ENCODE measurements around the gene ENO2.

ENO2 gene

DNA sequence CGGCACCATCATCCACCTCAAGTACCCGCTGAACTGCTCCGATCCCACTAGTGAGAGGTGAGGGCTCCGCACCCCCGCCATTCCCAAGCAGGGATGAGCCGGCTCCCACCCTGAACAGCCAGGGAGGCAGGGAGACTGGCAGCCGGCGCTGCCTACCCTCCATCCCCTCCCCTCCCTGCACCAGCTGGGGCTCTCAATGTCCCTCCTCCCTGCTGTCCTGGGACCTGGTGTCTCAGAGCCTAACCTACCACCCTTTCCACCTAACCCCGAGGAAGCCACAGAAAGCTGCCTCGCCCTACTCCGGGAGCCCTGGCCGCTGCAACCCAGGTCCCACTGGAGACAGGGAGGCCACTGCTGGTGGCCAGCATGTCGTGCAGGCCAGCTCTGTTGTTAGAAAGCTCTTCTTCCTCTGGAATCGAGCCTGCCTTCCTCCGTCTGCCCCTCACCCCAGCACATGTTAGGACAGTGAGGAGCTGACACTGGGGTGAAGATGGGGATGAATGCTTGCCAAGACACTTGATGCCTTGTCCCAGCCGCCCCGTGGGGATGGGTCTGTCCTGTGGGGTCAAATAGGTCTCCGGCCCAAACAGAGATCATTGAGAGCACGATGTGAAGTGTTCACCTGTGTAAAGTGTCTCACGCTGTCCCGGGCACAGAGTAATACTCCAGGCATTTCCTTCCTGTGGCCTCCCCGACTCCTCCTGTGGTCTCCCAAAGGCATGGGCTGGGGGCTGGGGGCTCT lies 37.9 kb downstream of the ENO2 start:
- no peak for DNase-seq

DNA sequence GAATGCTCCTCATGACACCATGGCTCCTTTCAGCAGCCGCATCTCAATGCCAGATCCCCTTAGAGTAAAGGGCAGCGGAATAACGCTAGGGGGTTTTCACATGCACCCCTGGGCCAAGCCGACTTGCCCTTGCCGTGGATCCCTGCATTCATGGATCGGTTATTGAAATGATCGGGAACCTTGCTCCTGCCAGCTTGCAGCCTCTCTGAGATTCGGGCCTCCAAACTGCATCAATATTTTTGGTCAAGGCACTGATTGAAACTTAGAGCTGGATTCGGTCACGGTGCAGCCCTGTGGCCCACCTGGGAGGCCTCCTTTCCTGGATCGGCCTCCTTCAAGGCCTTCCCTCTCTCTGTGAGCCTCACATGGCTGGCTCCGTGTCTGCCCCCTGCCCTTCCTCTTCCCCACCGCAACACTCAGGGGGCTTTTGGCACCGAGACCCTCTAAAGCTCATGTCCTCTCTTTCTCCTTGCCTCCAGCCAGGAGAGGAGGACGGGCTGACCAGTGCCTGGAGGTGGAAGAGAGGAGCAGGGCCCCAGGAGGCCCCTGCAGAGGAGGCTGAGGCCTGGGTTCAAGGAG lies 38.6 kb downstream of the ENO2 start:
- no peak for DNase-seq

DNA sequence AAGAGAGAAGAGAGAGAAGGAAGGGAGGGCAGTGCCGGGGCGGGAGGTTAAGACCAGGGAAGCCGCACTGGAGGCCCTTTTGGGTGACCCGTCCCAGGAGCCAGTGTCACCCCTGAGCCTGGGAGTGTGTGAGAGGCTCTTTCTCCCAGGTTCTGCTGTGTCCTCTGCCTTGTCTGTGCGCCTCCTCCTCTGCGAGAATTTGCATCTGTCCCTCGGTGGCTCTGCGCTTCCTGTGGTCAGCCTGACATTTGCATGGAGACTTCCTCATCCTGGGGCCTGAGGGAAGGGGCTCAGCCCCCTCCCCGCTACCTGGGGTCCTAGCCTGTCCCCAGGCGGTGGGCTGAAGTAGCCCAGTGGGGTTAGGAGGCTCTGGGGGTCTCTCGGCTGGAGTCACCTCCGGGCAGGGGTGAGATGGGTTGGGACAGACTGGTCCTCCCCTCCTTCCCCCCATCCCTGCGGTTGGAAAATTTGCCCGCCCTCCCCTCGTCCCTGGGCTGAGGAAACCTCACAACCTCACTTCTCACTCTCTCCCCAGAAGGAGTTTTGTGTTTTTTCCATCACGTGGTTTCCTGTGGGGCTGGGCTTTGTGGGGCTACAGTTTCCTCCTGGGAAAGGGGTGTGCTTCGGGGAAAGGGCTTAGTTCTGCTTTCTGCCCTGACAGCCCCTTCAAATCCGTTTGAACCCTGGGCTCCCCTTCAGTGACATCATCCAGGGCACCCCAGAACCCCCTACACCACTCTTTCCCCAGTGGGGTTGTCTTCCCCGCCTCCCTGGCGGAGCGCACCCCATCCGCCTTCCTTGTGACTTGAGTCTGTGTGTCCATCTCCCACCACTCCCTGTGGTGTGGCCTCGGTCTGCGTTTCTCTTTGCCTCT lies 39.3 kb downstream of the ENO2 start:
- DNase-seq: no peak

GRCh38 chr12:6954316-6955107 lies 40.1 kb downstream of the ENO2 start:
- DNase-seq: no peak

- no peak for DNase-seq
Measured at GRCh38 chr12:6955108-6956020, 41.0 kb downstream of the ENO2 start.

GRCh38 chr12:6956021-6956727 lies 41.8 kb downstream of the ENO2 start:
- no peak for DNase-seq

GRCh38 chr12:6957151-6957701 lies 42.8 kb downstream of the ENO2 start:
- no peak for DNase-seq

GRCh38 chr12:6957741-6958608 lies 43.6 kb downstream of the ENO2 start:
- no peak for DNase-seq

DNA sequence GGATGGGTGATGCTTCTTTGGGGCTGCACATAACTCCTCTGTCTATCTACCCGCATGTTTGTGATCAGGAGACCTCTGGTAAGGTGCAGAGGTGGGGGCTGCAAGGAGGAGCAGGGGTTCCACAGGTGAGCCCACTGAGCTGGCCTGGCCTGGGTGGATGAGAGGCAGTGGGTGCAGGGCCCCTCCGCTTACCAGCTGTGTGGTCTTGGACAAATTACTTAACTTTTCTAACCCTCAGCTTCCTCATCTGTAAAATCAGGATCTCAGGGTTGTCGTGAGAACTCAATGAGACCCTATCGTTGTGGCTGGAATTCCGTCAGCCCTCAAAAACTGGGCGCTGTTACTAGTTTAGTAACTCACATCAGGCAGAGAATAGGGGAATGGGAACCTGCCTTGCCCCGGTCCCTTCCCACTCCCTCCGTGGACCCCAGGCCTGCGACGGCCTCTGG lies 44.3 kb downstream of the ENO2 start:
- no peak for DNase-seq

- DNase-seq: no peak
Measured at GRCh38 chr12:6959058-6959804, 44.9 kb downstream of the ENO2 start.

DNA sequence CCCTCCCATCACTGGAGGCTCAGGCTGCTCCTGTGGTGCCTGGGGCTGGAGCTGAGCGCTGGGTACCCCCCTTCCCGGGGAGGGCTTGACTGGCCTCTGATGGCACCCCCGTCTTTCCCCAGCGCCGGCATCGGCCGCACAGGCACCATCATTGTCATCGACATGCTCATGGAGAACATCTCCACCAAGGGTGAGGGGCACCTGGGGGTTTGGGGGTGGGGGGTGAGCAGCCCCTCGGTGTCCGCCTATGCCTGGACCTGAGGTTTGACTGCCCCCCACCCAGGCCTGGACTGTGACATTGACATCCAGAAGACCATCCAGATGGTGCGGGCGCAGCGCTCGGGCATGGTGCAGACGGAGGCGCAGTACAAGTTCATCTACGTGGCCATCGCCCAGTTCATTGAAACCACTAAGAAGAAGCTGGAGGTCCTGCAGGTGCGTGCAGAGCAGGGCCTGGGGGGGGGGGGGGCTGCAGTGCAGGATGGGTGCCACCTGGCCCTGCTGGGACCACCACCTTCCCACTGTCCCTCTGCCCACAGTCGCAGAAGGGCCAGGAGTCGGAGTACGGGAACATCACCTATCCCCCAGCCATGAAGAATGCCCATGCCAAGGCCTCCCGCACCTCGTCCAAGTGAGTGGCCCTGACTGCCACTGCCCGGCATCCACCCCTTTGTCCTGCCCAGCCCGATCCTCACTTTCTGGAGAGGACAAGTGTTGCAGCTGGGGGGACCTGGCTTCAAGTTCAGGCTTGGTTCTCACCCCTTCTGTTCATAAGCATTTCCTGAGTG lies 45.6 kb downstream of the ENO2 start:
- no peak for DNase-seq

DNA sequence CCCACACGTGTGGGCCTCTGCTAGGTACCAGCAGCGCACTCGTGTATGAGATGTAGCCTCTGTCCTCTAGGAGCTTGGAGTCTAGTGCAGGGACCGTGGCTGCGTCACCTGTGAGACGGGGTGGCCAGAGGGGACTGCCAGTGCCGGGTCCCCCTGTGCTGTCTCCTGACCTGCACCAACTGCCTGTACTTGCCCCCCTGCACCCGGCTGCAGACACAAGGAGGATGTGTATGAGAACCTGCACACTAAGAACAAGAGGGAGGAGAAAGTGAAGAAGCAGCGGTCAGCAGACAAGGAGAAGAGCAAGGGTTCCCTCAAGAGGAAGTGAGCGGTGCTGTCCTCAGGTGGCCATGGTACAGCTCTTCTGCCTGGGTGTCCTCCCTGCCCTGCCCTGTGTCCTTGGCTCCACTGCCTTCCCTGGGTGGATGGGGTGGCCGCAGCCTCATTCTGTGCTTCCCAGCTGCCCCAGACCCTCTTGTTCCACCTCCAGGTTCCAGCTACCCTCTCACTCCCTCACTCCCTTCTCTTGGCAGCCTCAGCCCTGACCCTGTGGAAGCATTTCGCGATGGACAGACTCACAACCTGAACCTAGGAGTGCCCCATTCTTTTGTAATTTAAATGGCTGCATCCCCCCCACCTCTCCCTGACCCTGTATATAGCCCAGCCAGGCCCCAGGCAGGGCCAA lies 46.4 kb downstream of the ENO2 start:
- DNase-seq: no peak

GRCh38 chr12:6961278-6961694 lies 46.9 kb downstream of the ENO2 start:
- no peak for DNase-seq

DNA sequence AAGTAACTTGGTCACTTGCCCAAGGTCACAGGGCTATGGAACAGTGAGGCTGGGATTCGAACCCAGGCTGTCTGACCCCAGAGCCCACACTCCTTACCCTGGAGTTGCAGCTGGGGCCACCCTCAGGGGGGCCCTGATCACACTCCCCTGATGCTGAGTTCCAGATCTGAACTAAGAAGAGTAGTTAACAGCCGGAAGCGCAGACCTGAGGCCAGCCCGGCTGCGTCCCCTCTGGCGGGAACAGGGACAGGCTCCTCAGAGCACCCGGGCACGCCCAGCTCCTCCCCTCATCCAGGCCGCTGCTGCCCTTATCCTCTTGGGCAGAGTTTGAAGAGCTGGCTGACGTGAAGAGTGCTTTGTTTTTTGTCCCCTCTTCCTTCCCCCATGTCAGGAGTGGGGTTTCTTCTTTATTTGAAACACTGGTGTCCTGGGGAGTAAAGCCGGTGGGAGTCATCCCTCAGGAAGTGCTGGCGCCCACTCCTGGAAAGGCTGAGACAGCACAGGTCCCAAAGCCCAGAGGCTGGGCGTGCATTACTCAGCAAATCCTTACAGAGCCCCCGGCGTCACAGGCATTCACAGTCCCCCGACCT lies 47.4 kb downstream of the ENO2 start:
- DNase-seq: no peak

GRCh38 chr12:6962285-6963015 lies 48.1 kb downstream of the ENO2 start:
- no peak for DNase-seq

DNA sequence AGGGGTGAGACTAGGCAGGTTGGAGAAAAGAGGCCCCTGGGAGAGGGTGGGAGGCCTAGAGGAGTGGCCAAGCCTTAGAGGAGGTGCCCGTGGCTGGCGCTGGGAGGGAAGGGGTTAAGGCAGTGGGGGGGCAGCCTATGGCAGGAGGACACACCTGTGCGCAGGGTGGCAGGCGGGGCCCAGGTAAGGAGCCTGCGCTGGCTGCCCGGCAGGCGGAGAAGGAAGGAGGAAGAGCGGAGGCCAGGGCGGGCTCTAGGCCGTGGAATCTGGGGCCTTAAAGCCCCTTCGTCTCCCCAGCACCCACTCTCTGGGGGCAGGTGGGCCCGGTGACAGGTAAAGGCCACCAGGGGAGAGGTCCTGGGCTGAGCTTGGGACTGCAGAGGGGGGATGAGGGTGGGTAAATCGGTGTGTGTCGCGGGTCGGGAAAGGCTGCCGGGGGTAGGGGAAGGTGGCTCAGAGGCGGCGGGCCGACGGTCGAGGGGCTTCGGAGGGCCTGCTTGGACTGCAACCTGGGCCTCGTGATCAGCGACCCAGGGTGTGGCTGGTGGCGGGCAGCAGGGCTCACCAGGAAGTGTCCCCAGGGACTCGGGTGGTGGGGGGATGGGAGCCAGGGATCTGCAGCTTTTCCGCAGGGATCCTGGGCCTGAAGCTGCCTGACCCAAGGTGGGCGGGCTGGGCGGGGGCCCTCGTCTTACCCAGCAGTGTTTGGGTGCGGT lies 48.8 kb downstream of the ENO2 start:
- no peak for DNase-seq

All from NCI-H446 treated with DMSO at 0.1 percent for 48 hours (cell line).